Measurements from ENCODE around the gene C6orf62. TPM values are rescaled to one million over a fixed set of nuclear protein-coding genes. Genes with fewer than 3 reads are reported as not detected.

The C6orf62 gene
- total and polyA plus RNA-seq, 2 experiments from 2014 or later, result 66.7 to 79.9 TPM

GRCh38 chr6:24659561-24659960, 59.4 kb downstream of the C6orf62 start (continued):
- TF ChIP-seq REST (IDR thresholded peaks at IDR 0.05; ENCODE audit: unreplicated experiment), result no peak
- TF ChIP-seq CTCF (conservative IDR thresholded peaks at IDR 0.05; ENCODE audit: low read depth in 2 of 2), result no peak
- TF ChIP-seq CREB1 (CRISPR knock-in tag; IDR thresholded peaks at IDR 0.05; ENCODE audit: low read depth), result no peak
- no peak for TF ChIP-seq STAT1 (IDR thresholded peaks at IDR 0.05; ENCODE audit: unreplicated experiment)
- TF ChIP-seq NANOG (IDR thresholded peaks at IDR 0.05; ENCODE audit: borderline replicate concordance), result no peak
- no peak for TF ChIP-seq POLR2AphosphoS5 (IDR thresholded peaks at IDR 0.05; ENCODE audit: low read depth)

- Histone ChIP-seq H3K79me2 (replicated peaks; ENCODE audit: insufficient read depth) (peaks cover 62% of the 10 kb centered on the region), H3K27me3 (ENCODE audit: insufficient read depth) (no peaks in the 10 kb centered on the region), H3K4me3 (no peak overlapping the region), H3F3A (replicated peaks; ENCODE audit: low read depth) (no peaks in the 10 kb centered on the region), H3K9me2 (ENCODE audit: insufficient read depth) (no peaks in the 10 kb centered on the region), H3K4me2 (0 out of 2 replicates have a peak overlapping the region, but pooled peaks have one; percentile 7), H3K27ac (ENCODE audit: low read depth) (peak overlapping the region; percentile 65), H4K20me1 (replicated peaks; ENCODE audit: insufficient read depth) (no peaks in the 10 kb centered on the region), H2AFZ (no peak overlapping the region), H3K4me1 (ENCODE audit: insufficient read depth) (peaks cover 12% of the 10 kb centered on the region), H3K36me3 (ENCODE audit: insufficient read depth) (peaks cover 16% of the 10 kb centered on the region)
- Mint-ChIP-seq H3K4me1 (peaks cover 26% of the 10 kb centered on the region), H3K36me3 (ENCODE audit: low read depth) (peaks cover 59% of the 10 kb centered on the region), H3K4me3 (no peak overlapping the region), H3K27ac (peak overlapping the region; percentile 92), H3K27me3 (ENCODE audit: insufficient read depth, low read depth, poor library complexity) (no peaks in the 10 kb centered on the region), H3K9me3 (no peaks in the 10 kb centered on the region)
- peak; percentile 91 for DNase-seq (ENCODE audit: low spot score)
- ATAC-seq, result peak; percentile 94
- TF ChIP-seq NANOG (IDR thresholded peaks at IDR 0.05; ENCODE audit: borderline replicate concordance), result no peak
- TF ChIP-seq JUNB (IDR thresholded peaks at IDR 0.05; ENCODE audit: unreplicated experiment), result no peak
- no peak for TF ChIP-seq ZNF114 (CRISPR knock-in tag; IDR thresholded peaks at IDR 0.05)
- no peak for TF ChIP-seq STAT1 (IDR thresholded peaks at IDR 0.05; ENCODE audit: unreplicated experiment)
- no peak for TF ChIP-seq EZH2phosphoT487 (IDR thresholded peaks at IDR 0.05; ENCODE audit: unreplicated experiment)
- no peak for TF ChIP-seq ETS1 (IDR thresholded peaks at IDR 0.05)
- TF ChIP-seq EZH2 (IDR thresholded peaks at IDR 0.05; ENCODE audit: low read depth, unreplicated experiment), result no peak
These were observed 60.1 kb downstream of the C6orf62 start for GRCh38 chr6:24658573-24659560.
